Measurements from ENCODE around the gene MEGF6. TPM values are rescaled to one million over a fixed set of nuclear protein-coding genes. Genes with fewer than 3 reads are reported as not detected.

Gene MEGF6
- total and polyA plus RNA-seq, 12 donors = 0.15 to 29.2 (median 8.2) TPM

GRCh38 chr1:3600354-3600753 is 11.0 kb downstream of the MEGF6 start:
- WGBS, 4 donors = 79 to 87% (median 84%) methylated on average over 5 to 10 of the region's 10 CpGs
- Histone ChIP-seq H3K27ac (no peak overlapping the region), H3K9me3 (replicated peaks in 1 of 3) (no peaks in the 10 kb centered on the region), H3K27me3 (peaks cover 4% of the 10 kb centered on the region), H3K36me3 (replicated peaks in 1 of 2) (no peaks in the 10 kb centered on the region), H3K4me3 (no peak overlapping the region), H3K4me1 (replicated peaks in 1 of 2) (peaks cover 0 to 9% of the 10 kb centered on the region in 2 donors)
- no peak for DNase-seq
- TF ChIP-seq POLR2A (IDR thresholded peaks at IDR 0.05) (no peak), CTCF (IDR thresholded peaks at IDR 0.05) (no peak)
- intact Hi-C loops (cut with DNase I) = loop anchor here in 1 of 2 donors (5.0 kb wide), 1 partner anchor 108 kb away; no protein-coding TSS in a partner anchor

- 71 to 80% (median 75%) methylated on average over 6 to 15 of the region's 15 CpGs for WGBS, 4 donors
- H3K36me3 ChIP-seq (replicated peaks in 1 of 2) = no peaks in the 10 kb centered on the region
- TF ChIP-seq POLR2A (IDR thresholded peaks at IDR 0.05) (no peak), CTCF (IDR thresholded peaks at IDR 0.05) (no peak)
- peaks cover 4% of the 10 kb centered on the region for H3K27me3 ChIP-seq
- no peak overlapping the region for H3K27ac ChIP-seq
- peaks cover 0 to 9% of the 10 kb centered on the region in 2 donors for H3K4me1 ChIP-seq (replicated peaks in 1 of 2)
- H3K9me3 ChIP-seq (replicated peaks in 1 of 3) = no peaks in the 10 kb centered on the region
- intact Hi-C loops (cut with DNase I) = loop anchor here in 1 of 2 donors (5.0 kb wide), 1 partner anchor 108 kb away; no protein-coding TSS in a partner anchor
- no peak for DNase-seq
- H3K4me3 ChIP-seq = no peak overlapping the region
Observed at GRCh38 chr1:3599816-3600215, 11.5 kb downstream of the MEGF6 start.

- H3K36me3 ChIP-seq (replicated peaks in 1 of 2) = no peaks in the 10 kb centered on the region
- no peak overlapping the region for H3K4me3 ChIP-seq
- TF ChIP-seq POLR2A (IDR thresholded peaks at IDR 0.05) = no peak
- no peak overlapping the region for H3K27ac ChIP-seq
- DNase-seq = no peak
- no peaks in the 10 kb centered on the region for H3K9me3 ChIP-seq (replicated peaks in 1 of 3)
- intact Hi-C loops (cut with DNase I) = no loop called here
- peaks cover 0 to 9% of the 10 kb centered on the region in 2 donors for H3K4me1 ChIP-seq (replicated peaks in 1 of 2)
- 79 to 100% (median 82%) methylated on average over 1 to 16 of the region's 16 CpGs for WGBS, 4 donors
- H3K27me3 ChIP-seq = peaks cover 4% of the 10 kb centered on the region
Observed at GRCh38 chr1:3599286-3599811, 12.0 kb downstream of the MEGF6 start.

GRCh38 chr1:3598522-3599285 is 12.6 kb downstream of the MEGF6 start:
- no peak for TF ChIP-seq POLR2A (IDR thresholded peaks at IDR 0.05)
- no peak for TF ChIP-seq CTCF (IDR thresholded peaks at IDR 0.05)
- WGBS, 4 donors = 21 to 100% (median 45%) methylated on average over 1 to 30 of the region's 30 CpGs
- no peak for DNase-seq
- no peaks in the 10 kb centered on the region for H3K9me3 ChIP-seq (replicated peaks in 1 of 3)
- H3K27ac ChIP-seq = no peak overlapping the region
- intact Hi-C loops (cut with DNase I) = no loop called here
- H3K36me3 ChIP-seq (replicated peaks in 1 of 2) = no peaks in the 10 kb centered on the region
- no peak overlapping the region for H3K4me3 ChIP-seq
- H3K27me3 ChIP-seq = peaks cover 4% of the 10 kb centered on the region
- peaks cover 0 to 9% of the 10 kb centered on the region in 2 donors for H3K4me1 ChIP-seq (replicated peaks in 1 of 2)

Measured in adrenal gland (tissue), 12 donors.